Astrocyte of the spinal cord (primary cell): ENCODE results near the gene KIAA0040.

Source experiments
- DNase-seq: peaks from one replicate; pipeline ENCODE4 v3.0.0; 2011; ENCODE audit warnings: low read depth, low spot score
- H3K4me3 ChIP-seq: 2 replicates; pipeline ENCODE4 v1.5.1; 2011; ENCODE audit warnings: low read depth, mild to moderate bottlenecking, low read length, moderate library complexity
- CTCF ChIP-seq: IDR thresholded peaks from 2 replicates; pipeline ENCODE4 v1.5.1; 2012; ENCODE audit warnings: low read depth, mild to moderate bottlenecking, low read length, inconsistent platforms
- in situ Hi-C: cut with HindIII; loops from 2 replicates; pipeline ENCODE4 v1.10.0; 2017; ENCODE audit warnings: low sequenced_read_pairs

Gene KIAA0040

GRCh38 chr1:175193527-175193910 lies 943 bp upstream of the KIAA0040 start:
- DNase-seq: no peak
- H3K4me3 ChIP-seq: no peak overlapping the region
- in situ Hi-C loops: no loop called here
- TF ChIP-seq CTCF: no peak

GRCh38 chr1:175192111-175192629 lies 406 bp downstream of the KIAA0040 start:
- in situ Hi-C loops: no loop called here
- peak overlapping the region; percentile 42 for H3K4me3 ChIP-seq
- peak; percentile 14 for DNase-seq
- no peak for TF ChIP-seq CTCF

GRCh38 chr1:175191659-175192058 lies 917 bp downstream of the KIAA0040 start:
- in situ Hi-C loops: no loop called here
- no peak for TF ChIP-seq CTCF
- H3K4me3 ChIP-seq: peak overlapping the region; percentile 42
- DNase-seq: no peak

- DNase-seq: no peak
- TF ChIP-seq CTCF: no peak
- in situ Hi-C loops: no loop called here
- H3K4me3 ChIP-seq: no peak overlapping the region
Measured at GRCh38 chr1:175188936-175189335, 3.6 kb downstream of the KIAA0040 start.

- H3K4me3 ChIP-seq: no peak overlapping the region
- no peak for DNase-seq
- TF ChIP-seq CTCF: no peak
- in situ Hi-C loops: no loop called here
Measured at GRCh38 chr1:175186433-175187160, 6.0 kb downstream of the KIAA0040 start.

- H3K4me3 ChIP-seq: no peak overlapping the region
- DNase-seq: no peak
- TF ChIP-seq CTCF: no peak
- in situ Hi-C loops: no loop called here
Measured at GRCh38 chr1:175185903-175186302, 6.7 kb downstream of the KIAA0040 start.
